Measurements from ENCODE around the gene PER2. TPM values are rescaled to one million over a fixed set of nuclear protein-coding genes. Genes with fewer than 3 reads are reported as not detected.

PER2 gene
- total and polyA plus RNA-seq, 8 donors: 7.7 to 14.2 (median 8.8) TPM

DNA sequence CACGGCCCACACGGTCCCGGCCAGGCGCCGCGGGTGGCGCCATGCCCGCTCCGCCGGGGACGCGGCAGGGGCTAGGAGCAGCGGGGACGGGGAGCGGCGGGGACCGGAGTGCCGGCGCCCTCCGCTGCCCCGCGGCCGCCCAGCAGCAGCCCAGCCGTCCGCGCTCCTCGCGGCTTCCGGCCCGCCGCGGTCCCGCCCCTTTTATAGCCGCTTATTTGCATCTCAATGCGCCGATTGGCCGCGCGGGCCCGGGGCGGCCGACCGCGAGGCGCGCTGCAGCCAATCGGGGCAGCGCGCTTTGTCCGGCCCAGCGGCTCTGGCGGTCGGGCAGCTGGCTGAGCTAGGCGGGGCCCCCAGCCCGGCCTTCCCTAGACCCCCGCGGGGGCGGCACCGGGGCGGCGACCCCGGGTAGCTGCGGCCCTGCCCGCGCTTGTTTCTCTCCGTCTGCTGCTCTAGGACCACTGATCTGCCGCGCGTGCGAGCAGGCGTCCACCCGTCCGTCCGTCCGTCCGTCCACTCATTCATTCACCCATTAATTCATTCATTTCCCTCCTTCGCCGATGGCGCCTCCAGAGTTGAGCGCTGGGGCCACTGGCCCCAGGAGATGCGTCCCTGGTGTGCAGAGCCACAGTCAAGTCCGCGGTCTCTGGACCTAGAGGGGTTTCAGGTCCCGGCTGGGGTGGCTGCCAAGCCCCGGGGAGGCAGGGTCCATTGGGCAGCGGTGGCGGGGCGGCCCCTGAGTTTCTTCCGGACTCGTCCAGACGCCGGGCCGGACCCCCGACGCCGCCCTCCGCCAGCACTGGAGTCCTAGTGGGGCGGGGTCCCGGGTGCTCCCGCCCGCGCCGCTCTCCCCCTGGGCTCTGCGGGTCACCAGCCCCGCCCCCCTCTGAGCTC, 48.3 kb downstream of the PER2 start, which contains the start of gene HES6:
HES6 (minus strand) TSS at position 176 of the 894 bp plus-strand sequence; CDS start at position 43, 133 bp downstream.
- peaks cover 2 to 24% of the 10 kb centered on the region in 2 donors for H3K4me1 ChIP-seq
- DNase-seq (peak; percentile 76 to 96 (median 91)), ATAC-seq (peak; percentile 94)
- peaks cover 10 to 61% of the 10 kb centered on the region in 2 donors for H3K27me3 ChIP-seq
- intact Hi-C loops (cut with DNase I): no loop called here
- peak within 1 kb of the TSS; percentile 46 to 58 for H3K4me3 ChIP-seq
- H3K36me3 ChIP-seq: peaks cover 0 to 11% of the 10 kb centered on the region in 2 donors
- TF ChIP-seq, protein P1, sequence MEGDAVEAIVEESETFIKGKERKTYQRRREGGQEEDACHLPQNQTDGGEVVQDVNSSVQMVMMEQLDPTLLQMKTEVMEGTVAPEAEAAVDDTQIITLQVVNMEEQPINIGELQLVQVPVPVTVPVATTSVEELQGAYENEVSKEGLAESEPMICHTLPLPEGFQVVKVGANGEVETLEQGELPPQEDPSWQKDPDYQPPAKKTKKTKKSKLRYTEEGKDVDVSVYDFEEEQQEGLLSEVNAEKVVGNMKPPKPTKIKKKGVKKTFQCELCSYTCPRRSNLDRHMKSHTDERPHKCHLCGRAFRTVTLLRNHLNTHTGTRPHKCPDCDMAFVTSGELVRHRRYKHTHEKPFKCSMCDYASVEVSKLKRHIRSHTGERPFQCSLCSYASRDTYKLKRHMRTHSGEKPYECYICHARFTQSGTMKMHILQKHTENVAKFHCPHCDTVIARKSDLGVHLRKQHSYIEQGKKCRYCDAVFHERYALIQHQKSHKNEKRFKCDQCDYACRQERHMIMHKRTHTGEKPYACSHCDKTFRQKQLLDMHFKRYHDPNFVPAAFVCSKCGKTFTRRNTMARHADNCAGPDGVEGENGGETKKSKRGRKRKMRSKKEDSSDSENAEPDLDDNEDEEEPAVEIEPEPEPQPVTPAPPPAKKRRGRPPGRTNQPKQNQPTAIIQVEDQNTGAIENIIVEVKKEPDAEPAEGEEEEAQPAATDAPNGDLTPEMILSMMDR (IDR thresholded peaks at IDR 0.05): no peak
- no peak within 1 kb of the TSS for H3K27ac ChIP-seq
- H3K9me3 ChIP-seq: no peaks in the 10 kb centered on the region

DNA sequence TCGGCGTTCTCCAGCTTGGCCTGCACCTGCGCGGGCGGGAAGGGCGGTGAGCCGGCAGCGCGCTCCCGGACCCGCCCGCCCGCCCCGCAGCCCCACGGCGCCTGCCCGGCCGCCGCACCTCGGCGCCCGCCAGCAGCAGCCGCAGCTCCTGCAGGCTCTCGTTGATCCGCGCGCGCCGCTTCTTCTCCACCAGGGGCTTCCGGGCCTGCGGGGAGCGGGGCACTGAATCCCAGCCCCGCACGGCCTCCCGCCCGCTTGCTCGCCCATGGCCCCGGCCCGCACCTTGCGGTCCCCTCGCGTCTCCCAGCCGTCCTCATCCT, 48.9 kb downstream of the PER2 start:
- no peak overlapping the region for H3K27ac ChIP-seq

DNA sequence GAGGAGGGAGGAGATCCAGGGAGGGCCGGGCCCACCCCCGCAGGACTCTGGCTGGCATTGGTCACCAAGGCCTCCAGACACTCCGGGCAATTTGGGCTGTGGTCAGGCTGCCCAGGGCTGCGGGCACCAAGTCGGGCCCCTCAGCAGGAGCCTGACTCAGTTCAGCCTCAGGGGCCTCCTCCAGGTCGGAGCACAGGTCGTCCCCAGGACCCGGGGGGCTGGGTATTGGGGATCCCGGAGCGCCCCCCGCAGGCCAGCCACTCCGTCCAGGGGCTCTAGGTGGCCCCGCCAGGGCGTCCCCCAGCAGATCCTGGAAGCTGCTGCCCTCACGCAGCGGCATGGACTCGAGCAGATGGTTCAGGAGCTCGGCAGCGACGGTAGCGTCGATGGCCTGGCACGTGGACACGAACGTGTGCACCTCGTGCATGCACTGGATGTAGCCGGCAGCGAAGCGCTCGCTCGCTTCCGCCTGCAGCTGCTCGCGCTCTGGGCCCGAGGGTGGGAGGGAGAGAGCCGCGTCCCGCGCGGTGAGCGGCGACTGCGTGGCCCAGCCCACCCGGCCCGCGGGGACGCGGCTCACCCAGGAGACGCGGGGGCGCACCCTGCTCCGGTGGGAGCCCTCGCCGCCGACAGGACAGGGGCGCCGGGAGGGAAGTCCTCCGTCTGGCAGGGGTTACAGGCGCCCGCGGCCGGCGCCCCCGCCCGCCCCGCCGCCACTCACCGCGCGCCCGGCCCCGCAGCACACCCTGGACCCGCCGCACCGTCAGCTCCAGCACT, 49.5 kb downstream of the PER2 start:
- H3K27me3 ChIP-seq: peaks cover 10 to 61% of the 10 kb centered on the region in 2 donors
- no peaks in the 10 kb centered on the region for H3K9me3 ChIP-seq
- intact Hi-C loops (cut with DNase I): no loop called here
- no peaks in the 10 kb centered on the region for H3K36me3 ChIP-seq
- no peak overlapping the region for H3K27ac ChIP-seq
- DNase-seq (peak in 1 of 4 donors; percentile 88), ATAC-seq (no peak)
- TF ChIP-seq, protein P1 (IDR thresholded peaks at IDR 0.05): no peak
- peak overlapping the region in 1 of 2 donors; percentile 58 for H3K4me3 ChIP-seq
- peaks cover 2 to 31% of the 10 kb centered on the region in 2 donors for H3K4me1 ChIP-seq

More for the DNA sequence above, 48.9 kb downstream of the PER2 start:
- H3K36me3 ChIP-seq: peaks cover 0 to 5% of the 10 kb centered on the region in 2 donors
- peak overlapping the region; percentile 46 to 58 for H3K4me3 ChIP-seq
- peaks cover 2 to 30% of the 10 kb centered on the region in 2 donors for H3K4me1 ChIP-seq
- ATAC-seq: no peak
- peaks cover 10 to 61% of the 10 kb centered on the region in 2 donors for H3K27me3 ChIP-seq
- H3K9me3 ChIP-seq: no peaks in the 10 kb centered on the region
- no peak for DNase-seq
- intact Hi-C loops (cut with DNase I): no loop called here
- TF ChIP-seq, protein P1 (IDR thresholded peaks at IDR 0.05): no peak

DNA sequence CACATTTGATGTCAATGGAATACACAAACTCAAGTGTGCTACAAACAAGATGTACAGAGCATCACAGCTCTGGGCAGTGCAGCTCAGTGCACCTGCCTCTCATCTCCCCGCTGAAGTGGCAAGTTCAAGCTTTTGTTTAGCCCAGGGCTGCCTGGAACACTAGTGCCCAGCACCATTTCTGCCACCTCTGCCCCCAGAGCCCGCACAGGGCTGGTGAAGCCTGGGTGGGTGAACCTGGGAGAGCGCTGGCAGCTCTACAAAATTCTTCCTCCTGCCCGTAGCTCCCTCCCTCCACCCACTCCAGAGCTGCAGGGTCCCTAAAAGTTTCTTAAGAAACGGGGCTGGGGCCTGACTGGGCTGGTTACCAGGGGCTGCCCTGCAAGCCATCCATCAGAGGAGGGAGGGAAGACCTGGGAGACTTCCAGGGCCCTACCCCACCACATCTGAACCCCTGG, 50.1 kb downstream of the PER2 start:
- Histone ChIP-seq H3K27ac (no peak overlapping the region), H3K36me3 (no peaks in the 10 kb centered on the region), H3K4me3 (no peak overlapping the region), H3K4me1 (peaks cover 2 to 31% of the 10 kb centered on the region in 2 donors), H3K27me3 (peaks cover 10 to 61% of the 10 kb centered on the region in 2 donors), H3K9me3 (no peaks in the 10 kb centered on the region)
- ATAC-seq (no peak), DNase-seq (no peak)
- TF ChIP-seq, protein P1 (IDR thresholded peaks at IDR 0.05): no peak
- intact Hi-C loops (cut with DNase I): no loop called here
